Activated CD4-positive, alpha-beta T cell treated with anti-CD3 and anti-CD28 coated beads, Interleukin-2, amount 50 U/mL, for 24 hours (primary cell): ENCODE measurements around the gene PFKFB4.
A peak's percentile ranks its signal among the peaks of the same experiment; 100 is the strongest.
"Not testable (repeated sequence)": the region's sequence is repeated elsewhere in the genome, so short reads cannot be mapped to it uniquely, and the experiment has no call there.

Experiments
- DNase-seq, 2 donors: peaks; one replicate each; pipeline ENCODE4 v3.0.0-alpha.2; 2020; ENCODE audit warnings: low read depth in 1 of 2, low spot score in 1 of 2

PFKFB4 gene

DNA sequence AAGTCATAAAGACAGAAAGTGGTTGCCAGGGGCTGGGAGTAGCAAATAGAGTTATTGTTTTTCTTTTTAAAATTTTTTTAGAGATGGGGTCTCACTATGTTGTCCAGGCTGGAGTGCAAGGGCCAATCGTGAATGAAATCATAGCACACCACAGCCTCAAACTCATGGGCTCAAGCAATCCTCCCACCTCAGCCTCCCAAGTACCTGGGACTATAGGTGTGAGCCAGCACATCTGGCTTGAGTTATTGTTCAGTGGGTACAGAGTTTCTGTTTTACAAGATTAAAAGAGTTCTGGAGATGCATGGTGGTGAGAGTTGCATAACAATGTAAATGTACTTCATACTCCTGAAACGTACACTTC is 23.6 kb downstream of the PFKFB4 start:
- DNase-seq = no peak

DNA sequence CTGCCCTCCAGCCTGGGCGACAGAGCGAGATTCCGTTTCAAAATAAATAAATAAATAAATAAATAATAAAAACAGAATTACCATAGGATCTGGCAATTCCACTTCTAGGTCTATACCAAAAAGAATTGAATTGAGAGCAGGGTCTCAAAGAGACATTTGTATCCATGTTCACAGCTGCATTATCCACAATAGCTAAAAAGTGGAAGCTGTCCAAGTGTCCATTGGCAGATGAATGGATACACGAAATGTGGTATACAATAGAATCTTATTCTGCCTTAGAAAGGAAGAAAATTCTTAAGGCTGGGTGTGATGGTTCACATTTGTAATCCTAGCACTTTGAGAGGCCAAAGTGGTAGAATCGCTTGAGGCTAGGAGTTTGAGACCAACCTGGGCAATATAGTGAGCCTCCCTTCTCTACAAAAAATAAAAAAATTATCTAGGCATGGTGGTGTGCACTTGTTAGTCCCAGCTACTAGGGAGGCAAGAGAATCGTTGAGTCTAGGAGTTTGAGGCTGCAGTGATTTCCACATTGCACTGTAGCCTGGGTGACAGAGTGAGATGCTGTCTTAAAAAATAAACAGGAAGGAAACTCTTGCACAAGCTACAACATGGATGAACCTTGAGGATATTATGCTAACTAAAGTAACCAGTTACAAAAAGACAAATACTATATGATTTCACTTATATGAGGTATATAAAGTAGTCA is 24.2 kb downstream of the PFKFB4 start:
- DNase-seq = no peak

DNA sequence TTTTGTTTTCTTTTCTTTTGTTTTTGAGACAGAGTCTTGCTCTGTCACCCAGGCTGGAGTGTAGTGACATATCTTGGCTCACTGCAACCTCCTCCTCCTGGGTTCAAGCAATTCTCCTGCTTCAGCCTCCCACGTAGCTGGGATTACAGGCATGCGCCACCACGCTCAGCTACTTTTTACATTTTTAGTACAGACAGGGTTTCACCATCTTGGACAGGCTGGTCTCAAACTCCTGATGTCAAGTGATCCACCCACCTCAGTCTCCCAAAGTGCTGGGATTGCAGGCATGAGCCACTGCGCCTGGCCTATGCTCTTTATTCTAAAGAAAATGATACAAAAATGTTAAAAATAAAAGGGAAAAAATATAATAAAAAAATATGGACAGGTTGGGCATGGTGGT is 25.9 kb downstream of the PFKFB4 start:
- DNase-seq = not testable (repeated sequence)

GRCh38 chr3:48528754-48529153 is 27.8 kb downstream of the PFKFB4 start:
- no peak for DNase-seq

- no peak for DNase-seq
Measured at GRCh38 chr3:48528048-48528447, 28.6 kb downstream of the PFKFB4 start.

GRCh38 chr3:48524970-48525369 is 31.6 kb downstream of the PFKFB4 start:
- no peak for DNase-seq

DNA sequence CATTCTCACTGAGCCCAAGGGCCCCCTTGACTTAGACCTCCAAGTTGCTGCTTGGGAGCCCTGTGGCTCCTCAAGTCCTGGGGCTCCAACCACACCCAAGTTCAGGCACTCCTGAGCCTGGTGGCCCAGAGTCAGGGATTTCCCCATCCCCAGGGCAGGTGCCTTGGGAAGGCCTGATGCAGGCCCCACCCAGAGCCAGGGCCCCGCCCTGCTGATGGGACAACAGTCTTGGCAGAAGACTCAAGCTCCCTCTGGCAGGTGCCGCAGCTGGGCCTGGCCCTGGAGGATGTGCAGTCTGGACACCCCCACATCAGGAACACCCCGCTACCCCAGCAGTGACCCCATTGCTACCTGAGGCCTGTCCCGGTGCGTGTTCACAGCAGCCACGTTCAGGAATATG is 35.0 kb downstream of the PFKFB4 start:
- DNase-seq = no peak

GRCh38 chr3:48519277-48519643 is 37.3 kb downstream of the PFKFB4 start:
- DNase-seq = no peak

DNA sequence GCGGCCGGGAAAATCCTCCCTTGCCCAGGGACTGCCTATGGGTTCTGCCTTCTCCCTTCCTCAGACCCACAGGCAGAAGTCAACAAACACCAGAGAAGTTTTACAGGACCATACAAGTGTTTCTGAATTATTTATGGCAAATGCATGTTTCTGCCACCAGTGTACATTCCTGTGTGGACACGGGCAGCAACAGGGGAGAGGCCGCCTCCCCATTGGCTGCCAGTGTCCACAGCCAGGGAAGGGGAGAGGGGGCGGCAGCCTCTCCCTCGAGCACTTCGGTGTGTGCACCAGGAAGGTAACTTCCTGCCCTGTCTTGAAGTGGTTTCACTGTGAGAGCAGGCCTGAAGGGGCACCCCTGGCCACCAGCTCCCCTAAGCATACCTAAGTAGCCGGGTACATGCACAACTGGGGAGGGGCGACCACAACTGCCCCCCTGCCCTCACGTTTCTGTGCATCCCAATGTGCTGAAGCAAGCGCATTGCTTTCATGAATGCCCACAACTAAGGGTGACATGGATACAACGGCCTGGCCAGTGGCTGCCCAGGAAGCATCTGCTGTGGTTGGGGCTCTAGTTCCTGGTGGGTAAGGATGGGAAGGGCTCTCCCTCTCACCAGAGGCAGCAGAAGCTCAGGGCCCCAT is 37.8 kb downstream of the PFKFB4 start:
- no peak for DNase-seq

- DNase-seq = no peak
Measured at GRCh38 chr3:48518069-48518468, 38.5 kb downstream of the PFKFB4 start.

GRCh38 chr3:48516571-48516970 is 40.0 kb downstream of the PFKFB4 start:
- DNase-seq = no peak

GRCh38 chr3:48514431-48515227 is 42.0 kb downstream of the PFKFB4 start:
- no peak for DNase-seq

DNA sequence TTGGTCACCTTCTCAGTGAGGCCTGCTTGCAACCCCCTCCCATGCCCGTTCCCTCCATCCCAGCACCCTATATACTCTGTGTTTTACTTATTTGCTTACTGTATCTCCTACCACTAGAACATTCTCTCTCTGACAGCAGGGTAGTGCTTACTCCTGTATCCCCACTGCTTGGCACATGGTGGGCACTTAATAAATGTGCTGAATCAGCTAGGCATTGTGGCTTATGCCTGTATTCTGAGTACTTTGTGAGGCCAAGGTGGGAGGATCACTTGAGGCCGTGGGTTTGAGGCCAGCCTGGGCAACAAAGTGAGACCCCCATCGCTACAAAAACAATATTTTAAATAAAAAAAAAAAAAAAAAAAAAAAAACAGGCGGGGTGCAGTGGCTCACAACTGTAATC is 45.1 kb downstream of the PFKFB4 start:
- no peak for DNase-seq

DNA sequence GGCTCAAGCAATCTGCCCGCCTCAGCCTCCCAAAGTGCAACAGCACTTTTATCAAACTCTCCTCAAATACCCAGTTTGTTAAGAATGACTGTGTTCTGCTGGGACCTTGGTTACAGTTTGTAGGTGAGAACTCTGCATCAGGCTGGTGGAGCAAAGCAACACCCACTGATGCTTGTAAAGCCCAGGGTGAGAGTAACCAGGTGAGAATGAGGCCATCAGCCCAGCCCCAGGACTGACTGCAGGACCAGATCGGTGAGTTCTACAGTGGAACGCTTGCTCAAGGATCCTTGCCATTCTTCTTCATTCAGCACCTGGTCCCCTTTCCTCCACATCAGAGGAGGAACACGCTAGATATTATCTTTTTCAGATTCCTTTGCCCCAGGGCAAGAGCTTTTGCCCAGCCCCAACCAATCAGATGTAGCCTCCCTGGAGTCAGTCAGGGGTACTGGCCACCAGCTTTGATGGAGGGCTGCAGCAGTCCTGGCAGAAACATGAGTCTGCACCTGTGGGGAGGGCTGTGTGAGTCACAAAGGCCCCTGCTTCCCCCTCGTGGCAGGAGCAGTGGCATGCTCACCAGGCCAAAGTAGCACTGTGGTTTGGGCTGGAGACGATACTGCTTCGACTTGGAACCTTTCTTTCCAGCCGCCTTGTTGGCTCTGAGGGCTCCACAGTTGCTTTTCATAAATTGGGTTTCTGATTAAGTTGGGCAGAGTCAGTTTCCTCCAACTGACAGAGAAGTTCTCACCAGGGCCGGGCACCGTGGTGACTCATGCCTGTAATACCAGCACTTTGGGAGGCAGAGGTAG is 49.1 kb downstream of the PFKFB4 start:
- DNase-seq = peak; percentile 40 to 49

DNA sequence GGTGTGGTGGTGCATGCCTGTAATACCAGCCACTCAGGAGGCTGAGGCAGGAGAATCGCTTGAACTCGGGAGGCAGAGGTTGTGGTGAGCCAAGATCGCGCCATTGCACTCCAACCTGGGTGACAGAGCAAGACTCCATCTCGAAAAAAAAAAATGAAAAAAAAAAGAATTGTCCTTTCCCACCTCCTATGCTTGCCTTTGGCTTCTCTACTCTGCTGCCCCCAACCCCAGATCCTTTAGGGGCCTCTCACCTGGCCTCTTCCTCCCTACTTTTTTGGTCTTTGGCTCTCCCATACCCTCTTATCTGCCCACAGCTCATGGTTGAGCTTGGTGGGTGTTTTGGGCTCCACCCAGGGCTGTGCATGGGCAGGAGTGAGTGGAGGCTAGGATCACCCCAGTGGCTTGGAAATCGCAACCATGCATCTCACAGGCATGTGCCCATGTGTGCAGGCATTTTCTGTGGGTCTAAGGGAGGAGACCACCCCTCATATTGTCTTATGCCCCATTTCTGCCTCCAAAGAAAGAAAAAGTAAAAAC is 50.6 kb downstream of the PFKFB4 start:
- DNase-seq = no peak

- DNase-seq = no peak
Measured at GRCh38 chr3:48505146-48505545, 51.5 kb downstream of the PFKFB4 start.

DNA sequence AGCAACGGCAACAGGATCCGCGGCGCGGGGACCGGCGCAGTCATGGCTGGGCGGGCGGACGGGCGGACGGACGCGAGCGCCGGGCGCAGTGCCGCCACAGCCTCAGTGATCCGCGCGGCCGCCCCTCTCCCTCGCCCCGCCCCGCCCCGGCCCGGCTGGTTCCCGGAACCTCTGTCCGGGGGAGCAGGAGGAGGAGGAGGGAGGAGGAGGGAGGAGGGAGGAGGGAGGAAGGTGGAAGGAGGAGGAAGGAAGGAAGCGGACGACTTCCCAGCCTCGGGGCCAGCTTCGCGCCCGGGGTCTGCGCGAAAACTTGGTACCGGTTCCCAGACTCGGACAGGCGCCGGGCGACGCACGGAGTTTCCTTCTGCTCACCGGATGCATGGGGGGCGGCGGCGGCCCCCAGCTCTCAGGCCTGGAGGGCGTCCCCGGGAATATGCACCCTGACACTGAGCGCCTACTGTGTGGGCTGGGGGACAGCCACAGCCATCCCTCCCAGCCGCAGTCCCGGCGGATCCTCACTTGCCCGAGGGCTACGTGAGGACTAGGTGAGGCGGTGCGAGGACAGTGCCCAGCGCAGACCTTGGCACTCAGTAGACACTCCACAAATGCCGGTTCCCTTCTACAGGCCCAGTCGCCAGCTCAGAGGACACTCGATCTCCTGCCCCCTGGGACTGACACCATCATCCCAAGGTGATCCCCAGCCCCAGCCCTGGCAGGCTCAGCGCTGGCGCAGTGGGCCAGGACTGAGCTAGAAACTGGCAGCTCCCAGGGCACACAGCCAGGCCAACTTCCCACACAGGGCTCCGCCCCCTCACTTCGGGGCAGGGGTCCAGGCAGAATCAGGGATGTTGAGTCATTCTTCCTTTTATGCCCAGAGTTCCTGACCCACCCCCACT is 52.3 kb downstream of the PFKFB4 start, which contains the start of gene SHISA5:
TSS of gene SHISA5 (minus strand) at position 124 of the 896 bp plus-strand sequence. CDS start at position 44, 80 bp downstream.
- DNase-seq = peak; percentile 30 to 33

GRCh38 chr3:48503401-48504050 is 53.1 kb downstream of the PFKFB4 start:
- no peak for DNase-seq

- DNase-seq = no peak
Measured at GRCh38 chr3:48502728-48503168, 53.9 kb downstream of the PFKFB4 start.
